Adrenal gland (tissue), 12 donors: ENCODE measurements around the gene BLID. TPM values are rescaled to one million over a fixed set of nuclear protein-coding genes. Genes with fewer than 3 reads are reported as not detected.

Experiments
- DNase-seq, 7 donors: peaks; one replicate each; pipeline ENCODE4 v3.0.0-alpha.2; 2019 to 2020
- H3K27ac ChIP-seq, 5 donors: fragments of 200-600 bp; sonication (generic) in 4 of 5; 1 replicate in 3 of 5; 2 replicates in 2 of 5; pipeline versions ENCODE4 v1.5.1 to v1.8.0; 2016 to 2020; ENCODE audit warnings: mild to moderate bottlenecking in 1 of 5
- H3K27me3 ChIP-seq: fragments of 200-600 bp; 2 replicates; pipeline ENCODE4 v1.8.0; 2021
- H3K36me3 ChIP-seq, 2 donors: fragments of 200-600 bp; replicated peaks in 1 of 2; 1 replicate in 1 of 2; 2 replicates in 1 of 2; pipeline versions ENCODE4 v1.5.1 to v1.8.0; 2018 to 2022
- H3K4me1 ChIP-seq, 2 donors: fragments of 200-600 bp; replicated peaks in 1 of 2; 1 replicate in 1 of 2; 2 replicates in 1 of 2; pipeline versions ENCODE4 v1.5.1 to v1.8.0; 2018 to 2021
- H3K4me3 ChIP-seq, 4 donors: fragments of 200-600 bp; sonication (generic) in 3 of 4; one replicate each; pipeline ENCODE4 v1.5.1; 2016 to 2018
- H3K9me3 ChIP-seq, 3 donors: fragments of 200-600 bp; sonication (generic) in 1 of 3; replicated peaks in 1 of 3; 1 replicate in 2 of 3; 2 replicates in 1 of 3; pipeline versions ENCODE4 v1.5.1 to v1.8.0; 2016 to 2021
- CTCF ChIP-seq, 6 experiments: fragments of 450-650 bp in 4 of 6; fragments of 200-600 bp in 2 of 6; sonication (generic) in 1 of 6; IDR thresholded peaks; 1 replicate in 5 of 6; 2 replicates in 1 of 6; pipeline versions ENCODE4 v1.5.1 to v1.8.0; 2016 to 2021; ENCODE audit warnings: antibody characterized with exemption in 6 of 6, mild to moderate bottlenecking in 2 of 6, moderate library complexity in 1 of 6
- POLR2A ChIP-seq, 2 donors: fragments of 450-650 bp; IDR thresholded peaks; one replicate each; pipeline ENCODE4 v1.6.1; 2017; ENCODE audit warnings: antibody characterized with exemption in 2 of 2, mild to moderate bottlenecking in 2 of 2, moderate library complexity in 1 of 2
- WGBS, 4 donors: extraction: QIAGEN DNeasy Blood & Tissue Kit in 2 of 4; methylation state at CpG; one replicate each; pipeline versions ENCODE4 v1.1.5 to v1.1.7; 2013 to 2017; 5-methylcytosine and 5-hydroxymethylcytosine counted together
- intact Hi-C, 2 donors: fragments of 100-400 bp; cut with DNase I; formaldehyde crosslinking; loops; one replicate each; pipeline versions ENCODE4 v1.14.1 to v1.15.0; 2022 to 2023
- polyA plus RNA-seq, 3 donors: library from polyadenylated mRNA; stranded (reverse); fragments of 200-250 nt in 2 of 3; fragments of 350-450 nt in 1 of 3; fragmentation: Illumina TruSeq in 1 of 3; extraction: RNeasy Lipid Tissue Mini Kit (QIAGEN cat#74804) in 1 of 3; gene quantifications; one replicate each; pipeline ENCODE4 v1.2.3, GENCODE V29; 2013 to 2014
- total RNA-seq, 9 donors: library from RNA; depleted of rRNA in 4 of 9; stranded (reverse); fragments of >200 nt in 4 of 9; fragments of 120-200 nt in 1 of 9; fragmentation: NEBNext Ultra II Directional in 1 of 9; extraction: Animal tissue kit (Norgen Biotek cat#: 25700) in 1 of 9; gene quantifications; one replicate each; pipeline versions ENCODE4 v1.1.0 to v1.2.4, GENCODE V29; 2013 to 2023
- donor health status: healthy with polysubstance abuse.
- donor health status: Bipolar disorder and iron deficiency.
- donor health status: DM: yes; HTN: yes; CAD: no.
- donor health status: DM: no; HTN: no; CAD: no.
- donor health status: DM: no; HTN: no; CAD: no.
- donor health status: DM: yes; HTN: yes; CAD: no.

The BLID gene
- total and polyA plus RNA-seq, 12 donors, result 0.27 to 5.9 (median 0.50) TPM; not detected in 7

GRCh38 chr11:122091835-122092234 is 24.2 kb downstream of the BLID start:
- intact Hi-C loops, result no loop called here
- Histone ChIP-seq H3K9me3 (no peaks in the 10 kb centered on the region), H3K27ac (no peak overlapping the region), H3K4me3 (no peak overlapping the region), H3K27me3 (no peaks in the 10 kb centered on the region), H3K4me1 (peaks cover 0 to under 1% of the 10 kb centered on the region in 2 donors), H3K36me3 (no peaks in the 10 kb centered on the region)
- no peak for DNase-seq
- TF ChIP-seq POLR2A (IDR thresholded peaks at IDR 0.05) (no peak), CTCF (IDR thresholded peaks at IDR 0.05) (no peak)
- WGBS, 4 donors, result 91 to 98% (median 98%) methylated on average over 1 of the region's 1 CpG

- H3K27ac ChIP-seq, result no peak overlapping the region
- H3K36me3 ChIP-seq, result no peaks in the 10 kb centered on the region
- WGBS, 4 donors, result 68 to 76% (median 74%) methylated on average over 1 of the region's 1 CpG
- H3K4me3 ChIP-seq, result no peak overlapping the region
- intact Hi-C loops, result no loop called here
- H3K9me3 ChIP-seq, result no peaks in the 10 kb centered on the region
- H3K27me3 ChIP-seq, result no peaks in the 10 kb centered on the region
- no peak for DNase-seq
- no peak for TF ChIP-seq POLR2A (IDR thresholded peaks at IDR 0.05)
- H3K4me1 ChIP-seq, result peaks cover 0 to 7% of the 10 kb centered on the region in 2 donors
Observed at GRCh38 chr11:122089111-122089510, 26.9 kb downstream of the BLID start.

GRCh38 chr11:122085712-122086111 is 30.3 kb downstream of the BLID start:
- H3K4me3 ChIP-seq, result no peak overlapping the region
- intact Hi-C loops, result no loop called here
- TF ChIP-seq CTCF (IDR thresholded peaks at IDR 0.05) (no peak), POLR2A (IDR thresholded peaks at IDR 0.05) (no peak)
- no peaks in the 10 kb centered on the region for H3K9me3 ChIP-seq
- H3K27me3 ChIP-seq, result no peaks in the 10 kb centered on the region
- DNase-seq, result no peak
- WGBS, 4 donors, result 62 to 74% (median 67%) methylated on average over 3 of the region's 3 CpGs
- no peaks in the 10 kb centered on the region for H3K36me3 ChIP-seq
- H3K4me1 ChIP-seq, result peaks cover 0 to 7% of the 10 kb centered on the region in 2 donors
- H3K27ac ChIP-seq, result peak overlapping the region in 2 of 5 donors; percentile 1 to 29

- no peak for DNase-seq
- H3K27me3 ChIP-seq, result no peaks in the 10 kb centered on the region
- TF ChIP-seq POLR2A (IDR thresholded peaks at IDR 0.05) (no peak), CTCF (IDR thresholded peaks at IDR 0.05) (no peak)
- peak overlapping the region in 2 of 5 donors; percentile 1 to 29 for H3K27ac ChIP-seq
- 7 to 27% (median 11%) methylated on average over 1 of the region's 1 CpG for WGBS, 4 donors
- intact Hi-C loops, result no loop called here
- no peaks in the 10 kb centered on the region for H3K36me3 ChIP-seq
- peaks cover 0 to 7% of the 10 kb centered on the region in 2 donors for H3K4me1 ChIP-seq
- no peak overlapping the region for H3K4me3 ChIP-seq
- no peaks in the 10 kb centered on the region for H3K9me3 ChIP-seq
Observed at GRCh38 chr11:122085264-122085663, 30.8 kb downstream of the BLID start.

- WGBS, 4 donors, result 88 to 95% (median 88%) methylated on average over 2 of the region's 2 CpGs
- Histone ChIP-seq H3K27ac (no peak overlapping the region), H3K4me1 (peaks cover 0 to 7% of the 10 kb centered on the region in 2 donors), H3K4me3 (no peak overlapping the region), H3K9me3 (no peaks in the 10 kb centered on the region), H3K36me3 (no peaks in the 10 kb centered on the region), H3K27me3 (no peaks in the 10 kb centered on the region)
- no peak for TF ChIP-seq POLR2A (IDR thresholded peaks at IDR 0.05)
- TF ChIP-seq CTCF (IDR thresholded peaks at IDR 0.05), result no peak
- no peak for DNase-seq
- intact Hi-C loops, result no loop called here
Observed at GRCh38 chr11:122082205-122082604, 33.8 kb downstream of the BLID start.
